ENCODE data around the gene LAMA3. TPM values are rescaled to one million over a fixed set of nuclear protein-coding genes. Genes with fewer than 3 reads are reported as not detected.

LAMA3 gene
- total and polyA plus RNA-seq, 10 donors: 1.3 to 7.1 (median 3.0) TPM

DNA sequence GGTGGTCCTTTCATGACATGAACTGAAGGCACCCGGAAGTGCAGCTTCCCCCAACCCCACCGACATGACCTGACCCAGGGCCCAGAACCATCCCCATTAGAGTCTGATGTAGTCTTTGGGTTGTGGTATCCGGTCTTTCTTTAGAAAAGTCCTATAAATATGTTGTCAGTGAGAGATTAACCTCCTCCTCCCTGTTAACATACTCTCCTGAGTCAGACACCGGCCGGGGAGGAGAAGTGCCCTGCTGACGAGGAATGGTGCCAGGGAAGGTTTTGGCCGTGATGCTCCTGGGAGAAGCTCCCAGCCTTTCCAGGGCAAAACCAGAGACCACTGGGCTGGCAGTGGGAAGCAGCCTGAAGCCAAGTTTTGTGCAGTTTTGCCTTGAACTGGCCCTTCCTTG lies 109.0 kb downstream of the LAMA3 start:
- Histone ChIP-seq H3K36me3 (no peaks in the 10 kb centered on the region), H3K9me3 (no peaks in the 10 kb centered on the region), H3K4me1 (no peaks in the 10 kb centered on the region), H3K4me3 (no peak overlapping the region), H3K27me3 (replicated peaks in 1 of 7) (no peaks in the 10 kb centered on the region), H3K27ac (no peak overlapping the region)
- 67 to 85% (median 79%) methylated on average over 7 of the region's 7 CpGs for WGBS, 5 donors
- TF ChIP-seq, protein P1, sequence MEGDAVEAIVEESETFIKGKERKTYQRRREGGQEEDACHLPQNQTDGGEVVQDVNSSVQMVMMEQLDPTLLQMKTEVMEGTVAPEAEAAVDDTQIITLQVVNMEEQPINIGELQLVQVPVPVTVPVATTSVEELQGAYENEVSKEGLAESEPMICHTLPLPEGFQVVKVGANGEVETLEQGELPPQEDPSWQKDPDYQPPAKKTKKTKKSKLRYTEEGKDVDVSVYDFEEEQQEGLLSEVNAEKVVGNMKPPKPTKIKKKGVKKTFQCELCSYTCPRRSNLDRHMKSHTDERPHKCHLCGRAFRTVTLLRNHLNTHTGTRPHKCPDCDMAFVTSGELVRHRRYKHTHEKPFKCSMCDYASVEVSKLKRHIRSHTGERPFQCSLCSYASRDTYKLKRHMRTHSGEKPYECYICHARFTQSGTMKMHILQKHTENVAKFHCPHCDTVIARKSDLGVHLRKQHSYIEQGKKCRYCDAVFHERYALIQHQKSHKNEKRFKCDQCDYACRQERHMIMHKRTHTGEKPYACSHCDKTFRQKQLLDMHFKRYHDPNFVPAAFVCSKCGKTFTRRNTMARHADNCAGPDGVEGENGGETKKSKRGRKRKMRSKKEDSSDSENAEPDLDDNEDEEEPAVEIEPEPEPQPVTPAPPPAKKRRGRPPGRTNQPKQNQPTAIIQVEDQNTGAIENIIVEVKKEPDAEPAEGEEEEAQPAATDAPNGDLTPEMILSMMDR (IDR thresholded peaks at IDR 0.05 in 8 of 11, conservative IDR thresholded peaks at IDR 0.05 in 3 of 11): no peak
- no peak for TF ChIP-seq POLR2A (IDR thresholded peaks at IDR 0.05)
- no peak for TF ChIP-seq POLR2AphosphoS5 (IDR thresholded peaks at IDR 0.05)
- no peak for DNase-seq
- intact Hi-C loops (cut with DNase I; ENCODE audit: low total_unique reads): no loop called here

DNA sequence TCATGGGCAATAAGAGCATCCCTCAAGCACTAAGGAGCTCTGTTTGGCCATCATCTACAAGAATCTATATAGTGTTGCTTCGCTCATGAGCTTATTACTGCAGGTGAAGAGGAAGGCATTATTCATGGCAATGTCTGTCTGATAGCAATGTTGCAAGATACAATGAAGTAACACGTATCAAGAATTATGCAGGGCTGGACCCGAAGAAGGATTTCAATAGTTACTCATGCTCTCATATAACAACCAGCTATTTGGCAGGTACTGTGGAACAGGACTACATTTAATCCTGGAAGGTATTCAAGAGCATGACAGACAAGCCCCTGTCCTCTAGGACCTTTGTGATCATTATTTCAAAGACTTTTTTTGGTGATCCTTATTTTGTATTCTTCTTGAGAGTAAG lies 109.6 kb downstream of the LAMA3 start:
- Histone ChIP-seq H3K27ac (no peak overlapping the region), H3K27me3 (replicated peaks in 1 of 7) (no peaks in the 10 kb centered on the region), H3K4me3 (no peak overlapping the region), H3K4me1 (no peaks in the 10 kb centered on the region), H3K36me3 (no peaks in the 10 kb centered on the region), H3K9me3 (no peaks in the 10 kb centered on the region)
- no peak for TF ChIP-seq POLR2A (IDR thresholded peaks at IDR 0.05)
- TF ChIP-seq POLR2AphosphoS5 (IDR thresholded peaks at IDR 0.05): no peak
- TF ChIP-seq, protein P1 (IDR thresholded peaks at IDR 0.05 in 8 of 11, conservative IDR thresholded peaks at IDR 0.05 in 3 of 11): no peak
- intact Hi-C loops (cut with DNase I; ENCODE audit: low total_unique reads): no loop called here
- no peak for DNase-seq
- 57 to 64% (median 63%) methylated on average over 3 of the region's 3 CpGs for WGBS, 5 donors

DNA sequence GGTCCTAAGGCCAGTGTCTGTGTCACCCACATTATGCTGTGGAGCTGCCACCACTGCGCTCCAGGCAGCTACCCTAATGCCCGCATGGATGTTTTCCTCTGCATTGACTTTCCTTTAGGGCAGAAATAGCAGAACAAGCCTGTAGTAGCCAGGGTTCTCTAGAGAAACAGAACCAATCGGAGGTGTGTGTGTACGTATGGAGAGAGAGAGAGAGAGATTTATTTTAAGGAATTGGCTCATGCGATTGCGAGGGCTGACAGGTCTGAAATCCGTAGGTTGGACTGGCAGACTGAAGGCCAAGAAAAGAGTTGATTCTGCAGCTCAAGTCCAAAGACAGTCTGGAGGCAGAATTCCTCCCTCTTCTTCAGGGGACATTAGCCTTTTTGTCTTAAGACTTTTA lies 110.3 kb downstream of the LAMA3 start:
- no peak overlapping the region for H3K4me3 ChIP-seq
- DNase-seq: no peak
- H3K27me3 ChIP-seq (replicated peaks in 1 of 7): no peaks in the 10 kb centered on the region
- H3K4me1 ChIP-seq: no peaks in the 10 kb centered on the region
- no peak overlapping the region for H3K27ac ChIP-seq
- TF ChIP-seq POLR2A (IDR thresholded peaks at IDR 0.05) (no peak), POLR2AphosphoS5 (IDR thresholded peaks at IDR 0.05) (no peak)
- TF ChIP-seq, protein P1 (IDR thresholded peaks at IDR 0.05 in 8 of 11, conservative IDR thresholded peaks at IDR 0.05 in 3 of 11): no peak
- intact Hi-C loops (cut with DNase I; ENCODE audit: low total_unique reads): no loop called here
- WGBS, 5 donors: 93 to 97% (median 96%) methylated on average over 7 of the region's 7 CpGs
- no peaks in the 10 kb centered on the region for H3K9me3 ChIP-seq
- no peaks in the 10 kb centered on the region for H3K36me3 ChIP-seq

DNA sequence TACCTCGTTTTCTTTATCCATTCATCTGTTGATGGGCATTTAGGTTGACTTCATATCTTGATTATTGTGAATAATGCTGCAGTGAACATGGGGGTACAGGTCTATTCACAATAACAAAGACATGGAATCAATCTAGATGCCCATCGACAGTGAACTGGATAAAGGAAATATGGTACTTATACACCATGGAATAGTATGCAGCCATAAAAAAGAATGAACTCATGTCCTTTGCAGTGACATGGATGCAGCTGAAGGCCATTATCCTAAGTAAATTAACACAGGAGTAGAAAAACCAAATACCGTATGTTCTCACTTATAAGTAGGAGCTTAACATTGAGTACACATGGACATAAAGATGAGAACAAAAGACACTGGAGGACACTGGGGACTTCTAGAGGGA lies 111.6 kb downstream of the LAMA3 start:
- H3K36me3 ChIP-seq: no peaks in the 10 kb centered on the region
- intact Hi-C loops (cut with DNase I; ENCODE audit: low total_unique reads): no loop called here
- no peak overlapping the region for H3K27ac ChIP-seq
- no peak for DNase-seq
- no peaks in the 10 kb centered on the region for H3K4me1 ChIP-seq
- no peaks in the 10 kb centered on the region for H3K27me3 ChIP-seq (replicated peaks in 1 of 7)
- no peaks in the 10 kb centered on the region for H3K9me3 ChIP-seq
- no peak overlapping the region for H3K4me3 ChIP-seq
- WGBS, 5 donors: 90 to 98% (median 96%) methylated on average over 3 of the region's 3 CpGs
- TF ChIP-seq POLR2A (IDR thresholded peaks at IDR 0.05) (no peak), POLR2AphosphoS5 (IDR thresholded peaks at IDR 0.05) (no peak)
- TF ChIP-seq, protein P1 (IDR thresholded peaks at IDR 0.05 in 8 of 11, conservative IDR thresholded peaks at IDR 0.05 in 3 of 11): no peak

Data from spleen (tissue), 11 donors.